CD4-positive, alpha-beta T cell treated with Interleukin-4 for 1 hour (primary cell): ENCODE measurements around the gene CAPNS1.
"Not testable (repeated sequence)": the region's sequence is repeated elsewhere in the genome, so short reads cannot be mapped to it uniquely, and the experiment has no call there.

ENCODE experiments used
- DNase-seq, 2 donors: peaks; one replicate each; pipeline ENCODE4 v3.0.0-alpha.2; 2020 to 2022

Gene CAPNS1

DNA sequence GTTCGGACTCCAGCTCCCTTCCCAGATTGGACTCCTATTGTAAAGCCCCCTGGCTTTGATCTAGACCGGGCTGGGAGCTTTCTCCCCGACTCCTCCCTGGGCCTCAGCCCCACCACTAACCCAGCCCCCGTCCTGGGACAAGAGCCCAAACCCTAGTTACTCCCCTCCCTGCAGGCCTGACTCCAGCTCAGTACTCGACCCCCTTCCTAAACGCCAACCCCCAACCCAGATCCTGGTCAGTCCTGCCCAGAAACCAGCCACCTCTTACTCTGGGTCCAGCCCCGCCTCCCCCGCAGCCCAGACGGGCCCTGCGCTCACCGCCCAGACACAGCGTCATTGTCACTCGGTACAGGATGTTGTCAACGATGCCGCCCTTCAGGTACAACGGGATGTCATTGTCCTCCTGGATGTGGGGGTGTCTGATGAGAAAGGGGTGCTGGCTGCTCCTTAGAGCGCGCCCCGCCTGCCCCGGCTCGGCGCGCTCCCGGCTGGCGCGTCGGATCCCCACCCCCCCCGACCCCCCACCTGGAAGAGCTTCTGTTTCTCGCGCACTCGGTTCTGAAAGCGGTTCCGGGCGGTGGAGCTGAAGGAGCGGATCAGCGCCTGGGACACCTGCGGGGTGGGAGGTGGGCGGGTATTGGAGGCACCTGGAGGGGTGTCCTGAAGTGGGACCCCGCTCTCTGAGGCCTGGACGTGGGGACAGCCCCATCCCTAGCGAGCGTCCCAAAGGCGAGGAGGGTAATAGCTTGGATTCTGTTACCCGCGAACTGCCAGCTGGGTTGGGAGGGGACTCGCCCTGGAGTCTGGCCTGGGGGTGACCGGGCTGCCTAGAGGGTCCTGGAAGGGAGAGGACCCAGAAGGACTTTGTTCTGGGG is 11.5 kb downstream of the CAPNS1 start:
- DNase-seq: no peak

DNA sequence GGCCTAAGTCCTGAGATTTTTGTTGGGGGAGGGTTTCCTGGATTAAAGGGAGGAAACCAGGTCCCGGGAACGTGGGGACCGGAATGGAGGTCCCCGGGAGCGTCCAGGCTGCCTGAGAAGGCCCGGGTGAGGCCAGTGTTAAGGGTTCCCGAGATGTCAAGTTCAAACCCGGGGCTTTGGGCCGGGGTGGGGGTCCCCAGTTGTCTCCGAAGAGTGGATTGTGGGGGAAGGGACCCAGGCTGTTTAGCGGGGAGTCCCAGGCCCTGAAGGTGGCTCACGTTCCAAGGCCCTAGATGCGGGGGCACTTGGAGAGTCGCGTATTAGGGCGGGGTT is 12.1 kb downstream of the CAPNS1 start:
- no peak for DNase-seq

DNA sequence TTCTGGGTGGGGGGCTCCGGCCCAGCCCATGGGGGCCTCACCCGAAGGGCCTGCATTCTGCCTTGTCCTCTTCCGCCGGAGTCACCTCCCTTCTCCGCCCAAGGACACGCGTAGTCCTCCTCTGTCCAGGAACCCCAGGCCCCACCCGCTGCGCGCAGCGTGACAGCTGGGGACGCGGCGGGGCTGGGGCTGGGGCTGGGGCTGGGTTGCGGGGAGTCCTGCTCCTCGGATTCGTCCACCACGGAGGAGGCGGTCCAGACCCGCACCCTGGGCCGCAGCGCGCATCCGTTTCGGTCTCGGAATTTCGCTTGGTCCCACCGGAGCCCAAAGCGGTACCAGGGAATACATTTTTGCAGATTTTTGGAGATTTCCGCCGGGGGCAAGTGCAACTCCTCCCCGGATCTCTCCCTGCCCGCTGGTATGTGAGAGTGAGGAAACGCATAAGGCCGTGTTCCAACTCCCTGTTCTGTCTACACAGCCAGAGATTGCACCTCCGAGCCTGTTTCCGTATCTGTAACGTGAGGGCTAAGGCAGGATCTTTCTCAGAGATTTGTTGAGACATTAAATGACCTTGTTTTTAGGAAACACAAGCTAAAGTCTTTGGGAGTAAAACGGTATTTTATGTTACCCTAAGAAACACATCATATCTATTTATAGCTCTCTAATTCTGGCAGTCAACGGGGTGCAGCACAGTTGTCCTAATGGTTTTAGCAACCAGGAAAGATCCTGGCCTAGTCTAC is 12.7 kb downstream of the CAPNS1 start, which contains the start of gene COX7A1:
Gene COX7A1 (minus strand): TSS at position 96 of the 740 bp plus-strand sequence. CDS start 40 bp downstream, at position 56.
- no peak for DNase-seq

DNA sequence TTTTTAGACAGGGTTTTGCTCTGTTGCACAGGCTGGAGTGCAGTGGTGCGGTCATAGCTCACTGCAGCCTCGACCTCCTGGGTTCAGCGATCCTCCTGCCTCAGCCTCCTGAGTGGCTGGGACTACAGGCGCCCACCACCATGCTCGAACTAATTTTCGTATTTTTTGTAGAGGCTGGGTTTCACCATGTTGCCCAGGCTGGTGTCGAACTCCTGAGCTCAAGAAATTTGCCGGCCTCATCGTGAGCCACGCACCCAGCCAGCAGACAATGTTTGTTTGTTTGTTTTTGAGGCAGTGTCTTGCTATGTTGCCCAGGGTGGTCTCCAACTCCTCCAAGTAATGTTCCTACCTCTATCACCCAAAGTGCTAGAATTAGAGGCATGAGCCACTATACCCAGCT is 13.3 kb downstream of the CAPNS1 start:
- no peak for DNase-seq

DNA sequence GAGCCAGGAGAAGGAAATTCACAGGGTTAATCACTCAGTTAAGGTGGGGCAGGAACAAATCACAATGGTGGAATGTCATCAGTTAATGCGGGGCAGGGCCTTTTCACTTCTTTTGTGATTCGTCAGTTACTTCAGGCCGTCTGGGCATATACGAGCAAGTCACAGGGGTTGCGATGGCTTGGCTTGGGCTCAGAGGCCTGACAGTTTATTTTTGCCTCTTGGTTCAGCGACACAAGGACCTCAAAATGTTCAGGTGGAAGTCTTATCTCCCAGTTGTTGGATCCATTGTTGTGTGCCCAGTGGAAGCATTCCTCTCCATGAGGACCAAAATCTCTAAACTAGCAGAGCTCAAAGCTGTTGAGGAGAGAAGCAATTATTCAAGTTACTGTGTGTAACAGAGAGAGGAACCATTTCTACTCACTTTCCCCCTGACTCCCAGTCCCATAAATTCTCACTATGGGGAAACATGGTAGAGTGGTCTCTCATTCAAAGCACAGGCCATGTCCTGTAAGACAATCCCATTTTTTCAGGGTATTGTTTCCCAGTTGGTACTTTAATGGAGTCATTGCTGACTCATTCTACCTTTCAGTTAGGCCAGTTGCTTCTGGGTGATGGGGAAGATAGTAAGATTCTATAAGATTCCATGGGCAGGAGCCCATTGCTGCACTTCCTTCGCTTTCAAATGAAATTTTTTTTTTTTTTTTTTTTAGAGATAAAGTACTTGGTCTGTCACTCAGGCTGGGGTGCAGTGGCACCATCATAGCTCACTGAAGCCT is 21.1 kb downstream of the CAPNS1 start:
- DNase-seq: no peak

DNA sequence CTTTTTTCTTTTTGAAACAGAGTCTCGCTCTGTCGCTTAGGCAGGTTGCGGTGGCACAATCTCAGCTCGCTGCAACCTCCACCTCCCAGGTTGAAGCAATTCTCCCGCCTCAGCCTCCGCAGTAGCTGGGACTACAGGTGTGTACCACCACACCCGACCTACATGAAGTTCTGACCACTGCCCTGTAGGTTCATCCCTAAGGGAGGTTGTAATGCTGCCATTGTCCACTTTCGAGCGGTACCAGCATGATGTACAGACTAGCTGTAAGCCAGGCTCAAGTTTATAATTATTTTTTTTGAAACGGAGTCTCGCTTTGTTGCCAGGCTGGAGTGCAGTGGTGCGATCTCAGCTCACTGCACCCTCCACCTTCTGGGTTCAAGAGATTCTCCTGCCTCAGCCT is 23.9 kb downstream of the CAPNS1 start:
- DNase-seq: no peak

DNA sequence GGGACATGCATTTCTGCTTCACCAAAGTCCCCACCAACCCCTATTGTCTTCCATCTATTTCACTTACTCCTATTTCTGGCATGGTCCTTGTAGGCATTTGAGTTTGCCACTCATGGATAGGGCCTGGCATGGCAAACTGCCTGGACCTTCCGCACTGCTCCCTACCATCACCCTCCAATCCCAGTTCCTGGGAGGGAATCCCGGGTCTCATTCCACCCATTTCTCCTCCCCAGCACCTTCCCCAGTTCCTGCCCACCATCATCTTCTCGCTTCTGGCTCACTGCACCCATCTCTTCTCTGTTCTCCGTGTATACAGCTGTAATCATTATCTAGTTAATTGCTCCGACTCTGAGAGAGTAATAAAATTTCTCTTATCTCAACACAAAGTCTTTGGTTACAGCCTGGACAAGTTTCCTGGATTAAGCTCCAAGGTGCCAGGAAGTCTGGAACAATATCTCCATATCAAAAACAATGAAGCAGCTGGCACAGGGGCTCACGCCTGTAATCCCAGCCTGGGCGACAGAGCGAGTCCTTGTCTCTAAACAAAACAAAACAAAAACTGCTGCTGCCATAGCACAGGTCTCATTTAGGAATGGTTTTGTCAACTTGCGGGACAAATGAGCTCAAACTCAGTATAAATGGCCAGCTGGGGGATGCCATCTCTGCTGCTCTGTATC is 29.4 kb downstream of the CAPNS1 start:
- no peak for DNase-seq

DNA sequence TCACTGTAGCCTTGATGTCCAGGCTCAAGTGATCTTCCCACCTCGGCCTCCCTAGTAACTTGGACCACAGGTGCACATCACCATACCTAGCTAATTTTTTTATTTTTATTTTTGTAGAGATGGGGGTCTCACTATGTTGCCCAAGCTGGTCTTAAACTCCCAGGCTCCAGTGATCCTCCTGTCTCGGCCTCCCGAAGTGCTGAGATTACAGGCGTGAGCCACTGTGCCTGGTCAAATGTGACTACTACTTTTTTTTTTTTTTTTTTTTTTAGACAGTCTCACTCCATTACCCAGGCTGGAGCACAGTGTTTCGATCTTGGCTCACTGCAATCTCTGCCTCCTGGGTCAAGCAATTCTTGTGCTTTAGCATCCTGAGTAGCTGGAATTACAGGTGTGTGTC is 33.0 kb downstream of the CAPNS1 start:
- DNase-seq: no peak

DNA sequence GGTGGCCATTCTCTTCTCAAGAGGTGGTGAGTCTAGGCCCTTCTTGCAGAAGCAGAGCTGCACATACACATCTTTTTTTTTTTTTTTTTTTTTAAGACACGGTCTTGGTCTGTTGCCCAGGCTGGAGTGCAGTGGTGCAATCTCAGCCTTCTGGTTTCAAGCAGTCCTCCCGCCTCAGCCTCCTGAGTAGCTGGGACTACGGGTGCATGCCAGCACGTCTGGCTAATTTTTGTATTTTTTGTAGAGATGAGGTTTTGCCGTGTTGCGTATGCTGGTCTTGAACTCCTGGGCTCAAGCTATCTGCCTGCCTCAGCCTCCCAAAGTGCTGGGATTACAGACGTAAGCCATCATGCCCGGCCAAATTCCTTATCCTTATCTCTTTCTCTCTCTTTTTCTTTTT is 34.0 kb downstream of the CAPNS1 start:
- DNase-seq: not testable (repeated sequence)

DNA sequence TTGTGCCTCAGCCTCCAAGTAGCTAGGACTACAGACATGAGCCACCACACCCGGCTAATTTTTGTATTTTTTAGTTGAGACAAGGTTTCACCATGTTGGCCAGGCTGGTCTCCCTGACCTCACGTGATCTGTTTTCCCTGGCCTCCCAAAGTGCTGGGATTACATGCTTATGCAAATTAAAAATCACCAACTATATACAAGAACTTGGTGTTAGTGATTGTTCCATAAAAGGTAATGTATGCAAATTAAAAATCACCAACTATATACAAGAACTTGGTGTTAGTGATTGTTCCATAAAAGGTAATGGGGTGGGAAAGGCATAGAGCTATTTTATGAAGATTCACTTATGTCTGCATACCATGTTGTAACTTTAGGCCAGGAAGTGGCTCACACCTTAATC is 39.2 kb downstream of the CAPNS1 start:
- not testable (repeated sequence) for DNase-seq

DNA sequence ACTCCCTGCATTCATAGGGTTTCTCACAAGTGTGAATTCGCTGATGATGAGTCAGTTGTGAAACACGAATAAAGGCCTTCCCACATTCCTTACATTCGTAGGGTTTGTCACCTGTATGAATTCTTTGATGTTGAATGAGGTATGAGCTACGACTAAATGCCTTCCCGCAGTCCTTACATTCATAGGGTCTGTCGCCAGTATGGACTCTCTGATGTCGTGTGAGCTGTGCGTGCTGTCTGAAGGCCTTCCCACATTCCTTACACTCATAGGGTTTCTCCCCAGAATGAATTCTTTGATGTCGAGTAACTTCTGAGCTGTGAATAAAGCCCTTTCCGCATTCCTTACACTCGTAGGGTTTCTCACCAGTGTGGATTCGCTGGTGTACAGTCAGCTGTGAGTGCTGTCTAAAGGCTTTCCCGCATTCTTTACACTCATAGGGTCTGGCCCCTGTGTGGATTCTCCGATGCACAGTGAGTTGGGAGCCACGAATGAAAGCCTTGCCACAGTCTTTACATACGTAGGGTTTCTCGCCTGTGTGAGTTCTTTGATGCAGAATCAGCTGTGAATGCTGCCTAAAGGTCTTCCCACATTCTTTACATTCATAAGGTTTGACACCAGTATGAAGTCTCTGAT is 42.9 kb downstream of the CAPNS1 start:
- no peak for DNase-seq

DNA sequence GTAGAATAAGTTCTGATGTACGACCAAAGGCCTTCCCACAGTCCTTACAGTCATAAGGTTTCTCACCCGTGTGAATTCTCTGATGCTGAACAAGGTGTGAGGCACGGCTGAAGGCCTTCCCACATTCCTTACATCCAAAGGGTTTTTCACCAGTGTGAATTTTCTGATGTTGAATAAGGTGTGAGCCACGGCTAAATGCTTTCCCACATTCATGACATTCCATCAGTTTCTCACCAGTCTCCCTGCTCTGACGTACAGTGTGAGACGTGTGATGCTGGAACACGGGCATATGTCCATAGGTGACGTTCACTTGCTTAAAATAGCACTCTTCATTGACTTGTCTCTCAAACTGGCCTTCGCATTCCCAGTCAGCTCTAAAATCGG is 43.4 kb downstream of the CAPNS1 start:
- DNase-seq: no peak

DNA sequence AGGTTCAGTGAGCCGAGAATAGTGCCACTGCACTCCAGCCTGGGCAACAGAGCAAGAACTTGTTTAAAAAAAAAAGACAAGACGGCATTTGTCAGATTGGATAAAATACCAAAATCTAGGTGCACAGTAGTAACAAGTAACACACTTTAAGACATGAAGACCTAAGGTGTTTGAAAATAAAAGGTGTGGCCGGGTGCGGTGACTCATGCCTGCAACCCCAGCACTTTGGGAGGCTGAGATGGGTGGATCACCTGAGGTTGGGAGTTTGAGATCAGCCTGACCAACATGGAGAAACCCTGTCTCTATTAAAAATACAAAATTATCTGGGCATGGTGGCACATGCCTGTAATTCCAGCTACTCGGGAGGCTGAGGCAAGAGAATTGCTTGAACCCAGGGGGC is 46.9 kb downstream of the CAPNS1 start:
- DNase-seq: not testable (repeated sequence)

DNA sequence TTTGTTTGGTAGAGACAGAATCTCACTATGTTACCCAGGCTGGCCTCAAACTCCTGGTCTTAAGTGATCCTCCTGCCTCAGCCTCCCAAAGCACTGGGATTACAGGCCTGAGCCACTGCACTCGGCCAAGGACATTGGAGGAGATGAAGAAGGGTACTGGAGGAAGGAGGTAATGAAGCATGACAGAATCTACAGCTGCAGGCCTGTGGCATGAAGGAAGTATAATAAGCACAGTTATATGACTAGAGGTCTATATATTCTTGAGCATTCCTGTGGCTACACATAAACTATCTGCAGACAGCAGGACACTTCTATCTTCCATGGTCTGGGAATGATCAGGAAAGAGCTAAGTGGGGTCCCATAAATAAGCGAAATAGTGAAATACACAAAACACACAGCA is 56.4 kb downstream of the CAPNS1 start:
- no peak for DNase-seq

DNA sequence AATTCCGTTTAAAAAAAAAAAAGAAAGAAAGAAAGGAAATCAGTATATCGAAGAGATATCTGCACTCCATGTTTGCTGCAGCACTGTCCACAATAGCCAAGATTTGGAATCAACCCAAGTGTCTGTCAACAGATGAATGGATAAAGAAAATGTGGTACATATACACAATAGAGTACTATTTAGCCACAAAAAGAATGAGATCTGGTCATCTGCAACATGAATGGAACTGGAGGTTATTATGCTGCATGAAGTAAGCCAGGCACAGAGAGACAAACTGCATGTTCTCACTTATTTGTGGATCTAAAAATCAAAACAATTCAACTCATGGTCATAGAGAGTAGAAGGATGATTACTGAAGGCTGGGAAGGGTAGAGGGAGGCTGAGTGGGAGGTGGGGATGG is 58.3 kb downstream of the CAPNS1 start:
- no peak for DNase-seq
